Hepatocyte (in vitro differentiated cells): ENCODE data around the gene PRPSAP1. TPM values are rescaled to one million over a fixed set of nuclear protein-coding genes. Genes with fewer than 3 reads are reported as not detected.
A peak's percentile ranks its signal among the peaks of the same experiment; 100 is the strongest.

ENCODE experiments used
- DNase-seq: peaks from one replicate; pipeline ENCODE4 v3.0.0-alpha.2; 2016; ENCODE audit warnings: low spot score
- H2AFZ ChIP-seq: fragments of 200-600 bp; sonication (generic); 2 replicates; pipeline ENCODE4 v1.6.0; 2016; ENCODE audit warnings: antibody characterized with exemption, mild to moderate bottlenecking
- H3K27ac ChIP-seq: fragments of 200-600 bp; sonication (generic); 2 replicates; pipeline ENCODE4 v1.5.1; 2016; ENCODE audit warnings: mild to moderate bottlenecking
- H3K27me3 ChIP-seq: fragments of 200-600 bp; sonication (generic); 2 replicates; pipeline ENCODE4 v1.6.1; 2016
- H3K36me3 ChIP-seq: fragments of 200-600 bp; sonication (generic); replicated peaks from 2 replicates; pipeline ENCODE4 v1.5.1; 2016; ENCODE audit warnings: low read depth; ENCODE audit not compliant: insufficient read depth
- H3K4me1 ChIP-seq: fragments of 200-600 bp; sonication (generic); 2 replicates; pipeline ENCODE4 v1.5.1; 2016; ENCODE audit warnings: mild to moderate bottlenecking, moderate library complexity; ENCODE audit not compliant: insufficient read depth
- H3K4me2 ChIP-seq: fragments of 200-600 bp; sonication (generic); 2 replicates; pipeline ENCODE4 v1.6.0; 2016
- H3K4me3 ChIP-seq: fragments of 200-600 bp; sonication (generic); 2 replicates; pipeline ENCODE4 v1.5.1; 2016; ENCODE audit warnings: mild to moderate bottlenecking
- H3K79me2 ChIP-seq: fragments of 200-600 bp; sonication (generic); 2 replicates; pipeline ENCODE4 v1.6.0; 2017; ENCODE audit warnings: mild to moderate bottlenecking
- H3K9me2 ChIP-seq: fragments of 200-600 bp; sonication (generic); replicated peaks from 2 replicates; pipeline ENCODE4 v1.6.0; 2017; ENCODE audit warnings: mild to moderate bottlenecking; ENCODE audit not compliant: insufficient read depth
- H3K9me3 ChIP-seq: fragments of 200-600 bp; sonication (generic); 2 replicates; pipeline ENCODE4 v1.5.1; 2016; ENCODE audit warnings: low read depth, mild to moderate bottlenecking
- H4K20me1 ChIP-seq: fragments of 200-600 bp; sonication (generic); 2 replicates; pipeline ENCODE4 v1.6.0; 2016; ENCODE audit warnings: mild to moderate bottlenecking; ENCODE audit not compliant: insufficient read depth, poor library complexity, severe bottlenecking
- EZH2 ChIP-seq: fragments of 200-600 bp; sonication (generic); IDR thresholded peaks from 2 replicates; pipeline ENCODE4 v1.6.1; 2016; ENCODE audit warnings: antibody characterized with exemption, mild to moderate bottlenecking, borderline replicate concordance
- EZH2phosphoT487 ChIP-seq: fragments of 200-600 bp; sonication (generic); IDR thresholded peaks from one replicate; pipeline ENCODE4 v1.6.1; 2018; ENCODE audit warnings: antibody characterized with exemption, mild to moderate bottlenecking, low read depth, moderate library complexity; ENCODE audit not compliant: unreplicated experiment, severe bottlenecking
- WGBS: methylation state at CpG from one replicate; pipeline ENCODE4 v1.1.6; 2016; ENCODE audit warnings: low lambda C conversion rate; ENCODE audit errors: missing lambda C conversion rate; 5-methylcytosine and 5-hydroxymethylcytosine counted together
- polyA plus RNA-seq: library from polyadenylated mRNA; unstranded; fragments of >200 nt; fragmentation: Nextera tagmentation; extraction: Ambion mirVana; gene quantifications from 2 replicates; pipeline ENCODE4 v1.2.1, GENCODE V29; 2016
- small RNA-seq: library from RNA; depleted of rRNA; stranded (forward); fragments of <200 nt; gene quantifications from one replicate; pipeline ENCODE3, GENCODE V24; 2014
- total RNA-seq: library from RNA; depleted of rRNA; stranded (reverse); fragments of >200 nt; gene quantifications from 2 replicates; pipeline ENCODE4 v1.2.3, GENCODE V29; 2014
- TF ChIP-seq, protein P1 (sequence below): fragments of 200-600 bp; sonication (generic); IDR thresholded peaks from 2 replicates; pipeline ENCODE4 v1.5.1; 2016; ENCODE audit warnings: antibody characterized with exemption, mild to moderate bottlenecking; ENCODE audit not compliant: poor library complexity

The PRPSAP1 gene
- total and polyA plus RNA-seq, 2 experiments from 2014 or later, result 61.8 to 62.3 TPM

DNA sequence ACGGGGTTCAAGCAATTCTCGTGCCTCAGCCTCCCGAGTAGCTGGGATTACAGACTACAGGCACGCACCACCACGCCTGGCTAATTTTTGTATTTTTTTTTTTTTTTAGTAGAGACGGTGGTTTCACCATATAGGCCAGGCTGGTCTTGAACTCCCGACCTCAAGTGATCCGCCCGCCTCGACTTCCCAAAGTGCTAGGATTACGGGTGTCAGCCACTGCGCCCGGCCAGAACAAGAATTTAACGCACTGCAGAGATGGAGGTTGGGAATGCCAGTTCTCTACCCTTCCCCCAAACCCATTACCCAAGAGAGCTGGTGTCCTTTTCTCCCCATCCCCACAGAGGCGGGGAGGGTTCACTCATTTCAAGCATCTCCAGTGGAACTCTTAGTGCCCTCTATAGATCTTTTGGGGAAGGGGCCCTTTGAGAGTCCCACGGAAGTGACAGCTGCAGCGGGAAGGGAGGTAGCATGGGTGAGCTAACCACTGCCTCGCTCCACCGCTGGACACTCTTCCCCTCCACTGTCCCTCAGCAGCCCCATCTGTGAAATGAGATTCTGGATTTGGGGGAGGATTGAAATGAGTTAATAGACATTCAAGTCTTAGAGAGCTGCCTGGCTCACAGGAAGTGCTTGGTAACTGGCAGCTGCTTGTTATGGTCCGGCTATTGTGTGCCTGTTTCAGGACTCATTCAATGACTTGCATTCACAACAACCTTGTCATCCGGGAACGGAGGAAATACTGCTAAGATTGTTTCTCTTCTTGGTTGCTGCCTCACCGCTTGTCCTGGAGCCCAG is 92.1 kb downstream of the PRPSAP1 start:
- Histone ChIP-seq H3K9me3 (no peaks in the 10 kb centered on the region), H3K27ac (peak overlapping the region; percentile 93), H3K9me2 (no peaks in the 10 kb centered on the region), H3K4me3 (no peak overlapping the region), H3K27me3 (no peaks in the 10 kb centered on the region), H4K20me1 (no peaks in the 10 kb centered on the region), H3K4me2 (peak overlapping the region; percentile 62), H3K79me2 (peaks cover 10% of the 10 kb centered on the region), H2AFZ (no peak overlapping the region), H3K36me3 (no peaks in the 10 kb centered on the region), H3K4me1 (peaks cover 25% of the 10 kb centered on the region)
- TF ChIP-seq EZH2 (no peak), EZH2phosphoT487 (no peak)
- TF ChIP-seq, protein P1, sequence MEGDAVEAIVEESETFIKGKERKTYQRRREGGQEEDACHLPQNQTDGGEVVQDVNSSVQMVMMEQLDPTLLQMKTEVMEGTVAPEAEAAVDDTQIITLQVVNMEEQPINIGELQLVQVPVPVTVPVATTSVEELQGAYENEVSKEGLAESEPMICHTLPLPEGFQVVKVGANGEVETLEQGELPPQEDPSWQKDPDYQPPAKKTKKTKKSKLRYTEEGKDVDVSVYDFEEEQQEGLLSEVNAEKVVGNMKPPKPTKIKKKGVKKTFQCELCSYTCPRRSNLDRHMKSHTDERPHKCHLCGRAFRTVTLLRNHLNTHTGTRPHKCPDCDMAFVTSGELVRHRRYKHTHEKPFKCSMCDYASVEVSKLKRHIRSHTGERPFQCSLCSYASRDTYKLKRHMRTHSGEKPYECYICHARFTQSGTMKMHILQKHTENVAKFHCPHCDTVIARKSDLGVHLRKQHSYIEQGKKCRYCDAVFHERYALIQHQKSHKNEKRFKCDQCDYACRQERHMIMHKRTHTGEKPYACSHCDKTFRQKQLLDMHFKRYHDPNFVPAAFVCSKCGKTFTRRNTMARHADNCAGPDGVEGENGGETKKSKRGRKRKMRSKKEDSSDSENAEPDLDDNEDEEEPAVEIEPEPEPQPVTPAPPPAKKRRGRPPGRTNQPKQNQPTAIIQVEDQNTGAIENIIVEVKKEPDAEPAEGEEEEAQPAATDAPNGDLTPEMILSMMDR, result no peak
- no peak for DNase-seq
- 87% methylated on average over 23 of the region's 23 CpGs for WGBS

- Histone ChIP-seq H3K27ac (peak overlapping the region; percentile 99), H3K4me1 (peaks cover 25% of the 10 kb centered on the region), H3K9me2 (no peaks in the 10 kb centered on the region), H3K79me2 (peaks cover under 1% of the 10 kb centered on the region), H3K27me3 (no peaks in the 10 kb centered on the region), H3K36me3 (no peaks in the 10 kb centered on the region), H3K9me3 (no peaks in the 10 kb centered on the region), H4K20me1 (no peaks in the 10 kb centered on the region), H2AFZ (no peak overlapping the region), H3K4me3 (no peak overlapping the region), H3K4me2 (no peak overlapping the region)
- no peak for TF ChIP-seq EZH2
- no peak for TF ChIP-seq EZH2phosphoT487
- TF ChIP-seq, protein P1, result no peak
- 90% methylated on average over 5 of the region's 5 CpGs for WGBS
- DNase-seq, result no peak
Measured at GRCh38 chr17:76260669-76261068, 93.0 kb downstream of the PRPSAP1 start.

- Histone ChIP-seq H3K4me2 (no peak overlapping the region), H3K4me1 (peaks cover 25% of the 10 kb centered on the region), H3K36me3 (no peaks in the 10 kb centered on the region), H4K20me1 (no peaks in the 10 kb centered on the region), H3K79me2 (no peaks in the 10 kb centered on the region), H3K4me3 (no peak overlapping the region), H2AFZ (no peak overlapping the region), H3K27me3 (no peaks in the 10 kb centered on the region), H3K9me2 (no peaks in the 10 kb centered on the region), H3K27ac (peak overlapping the region; percentile 99), H3K9me3 (no peaks in the 10 kb centered on the region)
- WGBS, result 96% methylated on average over 7 of the region's 7 CpGs
- DNase-seq, result no peak
- TF ChIP-seq, protein P1, result no peak
- TF ChIP-seq EZH2phosphoT487 (no peak), EZH2 (no peak)
Measured at GRCh38 chr17:76260220-76260619, 93.5 kb downstream of the PRPSAP1 start.

Small RNAs within 50 kb of the gene (small RNA-seq; reads per million reads assigned to genes)
- gene RF00019 (not detected), gene RNU6-24P (not detected)

Other genes with a start within 250 kb of the PRPSAP1 start
- gene FOXJ1, start 212.7 kb downstream of the PRPSAP1 start, total RNA-seq, result 1.6 and 1.9 TPM in 2 replicates
- gene FOXJ1, start 212.7 kb downstream of the PRPSAP1 start, polyA plus RNA-seq, result 1.1 and 2.2 TPM in 2 replicates
- gene RNF157, start 113.4 kb downstream of the PRPSAP1 start, total RNA-seq, result 8.6 and 8.9 TPM in 2 replicates
- 4.8 and 5.0 TPM in 2 replicates for gene RNF157, start 113.4 kb downstream of the PRPSAP1 start, polyA plus RNA-seq
- gene UBALD2, start 88.6 kb downstream of the PRPSAP1 start, total RNA-seq, result 10.2 and 10.8 TPM in 2 replicates
- gene UBALD2, start 88.6 kb downstream of the PRPSAP1 start, polyA plus RNA-seq, result 13.1 and 16.4 TPM in 2 replicates
- 2.8 and 3.6 TPM in 2 replicates for gene QRICH2, start 45.6 kb downstream of the PRPSAP1 start, total RNA-seq
- 2.3 and 2.9 TPM in 2 replicates for gene QRICH2, start 45.6 kb downstream of the PRPSAP1 start, polyA plus RNA-seq
- 3.8 and 5.2 TPM in 2 replicates for gene SPHK1, start 30.7 kb upstream of the PRPSAP1 start, total RNA-seq
- gene SPHK1, start 30.7 kb upstream of the PRPSAP1 start, polyA plus RNA-seq, result 12.1 and 15.2 TPM in 2 replicates
- 14.6 and 15.2 TPM in 2 replicates for gene UBE2O, start 99.2 kb upstream of the PRPSAP1 start, total RNA-seq
- 9.7 and 12.5 TPM in 2 replicates for gene UBE2O, start 99.2 kb upstream of the PRPSAP1 start, polyA plus RNA-seq
- gene AANAT, start 113.7 kb upstream of the PRPSAP1 start, total RNA-seq, result 0.84 TPM in 1 of 2 replicates, not detected in the other
- gene AANAT, start 113.7 kb upstream of the PRPSAP1 start, polyA plus RNA-seq, result 0.92 TPM in 1 of 2 replicates, not detected in the other
- gene RHBDF2, start 147.5 kb upstream of the PRPSAP1 start, total RNA-seq, result 4.9 and 5.5 TPM in 2 replicates
- gene RHBDF2, start 147.5 kb upstream of the PRPSAP1 start, polyA plus RNA-seq, result 11.0 and 11.7 TPM in 2 replicates
- gene CYGB, start 183.8 kb upstream of the PRPSAP1 start, total RNA-seq, result 7.8 and 15.5 TPM in 2 replicates
- gene CYGB, start 183.8 kb upstream of the PRPSAP1 start, polyA plus RNA-seq, result 13.8 and 19.2 TPM in 2 replicates
- gene PRCD, start 186.1 kb upstream of the PRPSAP1 start, total RNA-seq, result 2.0 and 2.7 TPM in 2 replicates
- 10.2 and 11.6 TPM in 2 replicates for gene PRCD, start 186.1 kb upstream of the PRPSAP1 start, polyA plus RNA-seq
- gene ST6GALNAC2, start 231.9 kb upstream of the PRPSAP1 start, total RNA-seq, result 1.4 and 2.3 TPM in 2 replicates
- gene ST6GALNAC2, start 231.9 kb upstream of the PRPSAP1 start, polyA plus RNA-seq, result 1.8 and 2.8 TPM in 2 replicates